HG02840 (cell line): ENCODE measurements around the gene TSPAN16.

ENCODE experiments used
- ATAC-seq: cut with Tn5 transposase; IDR thresholded peaks from one replicate; pipeline ENCODE4 v1.9.1; 2021; ENCODE audit warnings: mild to moderate bottlenecking, moderate library complexity, moderate number of reproducible peaks; ENCODE audit not compliant: unreplicated experiment, low FRiP score

The TSPAN16 gene, protein sequence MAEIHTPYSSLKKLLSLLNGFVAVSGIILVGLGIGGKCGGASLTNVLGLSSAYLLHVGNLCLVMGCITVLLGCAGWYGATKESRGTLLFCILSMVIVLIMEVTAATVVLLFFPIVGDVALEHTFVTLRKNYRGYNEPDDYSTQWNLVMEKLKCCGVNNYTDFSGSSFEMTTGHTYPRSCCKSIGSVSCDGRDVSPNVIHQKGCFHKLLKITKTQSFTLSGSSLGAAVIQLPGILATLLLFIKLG

DNA sequence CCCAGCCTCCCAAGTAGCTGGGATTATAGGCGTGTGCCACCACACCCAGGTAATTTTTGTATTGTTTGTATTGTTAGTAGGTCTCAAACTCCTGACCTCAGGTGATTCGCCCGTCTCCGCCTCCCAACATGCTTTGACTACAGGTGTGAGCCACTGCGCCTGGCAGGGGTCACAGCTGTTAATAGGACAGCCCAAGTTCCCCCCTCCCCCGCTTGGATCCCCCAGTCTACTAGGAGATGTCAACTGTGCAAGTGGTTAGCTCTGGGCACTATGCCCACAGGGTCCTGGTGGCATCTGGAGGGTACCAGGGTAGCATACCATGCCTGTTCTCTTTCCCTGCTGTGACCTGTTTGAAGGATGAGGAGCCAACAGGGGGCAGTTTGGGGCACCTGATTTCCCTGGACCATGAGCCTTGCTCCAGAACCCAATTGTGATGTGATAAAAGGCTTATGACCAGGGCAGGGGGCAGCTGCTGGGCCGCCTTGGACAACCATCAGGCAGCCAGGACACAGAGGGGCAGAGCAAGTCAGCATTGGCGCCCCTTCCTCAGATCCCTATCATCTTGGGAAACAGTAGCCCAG, at the start of gene TSPAN16:
TSPAN16 (plus strand) TSS at position 496 of the 581 bp plus-strand sequence. CDS start 138 bp downstream, outside the sequence.
- no peak for ATAC-seq

DNA sequence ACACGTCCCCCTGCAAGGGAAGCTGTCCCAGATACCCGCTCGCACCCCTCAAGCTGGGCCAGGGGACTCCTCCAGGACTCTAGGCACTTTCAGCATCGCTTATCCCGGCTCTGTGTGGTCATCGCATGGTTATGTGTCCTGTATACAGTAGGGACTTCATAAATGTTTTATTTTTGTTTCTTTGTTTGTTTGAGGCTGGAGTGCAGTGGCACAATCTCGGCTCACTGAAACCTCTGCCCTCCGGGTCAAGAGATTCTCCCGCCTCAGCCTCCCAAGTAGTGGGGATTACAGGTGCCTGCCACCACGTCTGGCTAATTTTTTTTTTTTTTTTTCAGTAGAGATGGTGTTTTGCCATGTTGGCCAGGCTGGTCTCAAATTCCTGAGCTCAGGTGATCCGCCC, 49.0 kb upstream of the TSPAN16 start:
- no peak for ATAC-seq

DNA sequence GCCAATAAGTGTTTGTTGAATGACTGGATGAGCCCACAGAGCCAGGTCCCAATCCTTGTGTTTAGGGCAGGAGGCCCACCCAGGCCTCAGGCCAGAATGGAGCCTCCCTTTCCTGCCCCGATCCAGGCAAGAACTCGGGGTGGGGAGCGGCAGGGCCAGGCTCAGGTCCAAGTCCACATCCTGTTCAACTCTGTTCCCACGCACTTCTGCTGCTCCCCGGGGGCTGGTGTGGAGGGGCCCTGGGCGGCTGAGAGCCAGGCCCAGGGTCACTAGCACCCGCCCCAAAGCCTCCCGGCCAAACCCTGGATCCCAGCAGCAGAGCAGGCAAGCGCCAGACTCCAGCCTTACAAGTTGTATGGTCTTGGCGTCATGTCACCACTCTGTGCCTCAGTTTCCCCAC, 48.6 kb upstream of the TSPAN16 start:
- no peak for ATAC-seq

DNA sequence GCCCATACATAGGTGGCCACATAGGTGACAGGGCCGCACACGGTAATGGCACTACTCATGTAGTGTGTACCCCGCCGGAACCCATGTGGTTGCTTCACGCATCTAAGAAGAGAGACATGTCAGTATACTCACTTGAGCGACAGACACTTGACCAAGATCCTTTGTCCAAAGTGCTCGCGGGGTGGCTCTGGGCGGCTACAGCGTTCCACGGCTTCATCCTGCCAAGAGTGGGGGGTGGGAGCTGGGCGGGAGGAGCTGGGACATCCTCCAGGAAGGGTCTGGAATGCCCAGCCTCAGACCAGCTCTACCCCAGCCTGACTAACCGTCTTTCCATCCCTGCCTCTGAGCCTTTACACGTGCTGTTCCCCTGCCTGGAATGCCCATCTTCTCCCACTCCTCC, 48.0 kb upstream of the TSPAN16 start:
- ATAC-seq: no peak

DNA sequence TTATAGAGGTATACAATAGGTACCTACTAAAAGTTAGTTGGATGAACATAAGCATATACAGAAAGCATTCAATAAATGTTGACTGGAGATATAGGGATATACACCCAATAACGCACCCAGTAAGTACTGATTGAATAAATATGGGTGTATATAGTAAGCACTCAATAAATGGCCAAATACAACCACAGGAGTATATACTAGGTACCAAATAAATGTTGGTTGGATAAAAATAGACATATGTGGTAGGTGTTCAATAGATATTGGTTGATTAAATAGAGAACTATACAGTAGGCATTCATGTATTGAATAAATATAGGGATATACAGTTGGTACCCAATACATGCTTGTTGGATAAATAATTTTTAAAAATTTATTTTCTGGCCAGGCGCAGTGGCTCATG, 47.1 kb upstream of the TSPAN16 start:
- ATAC-seq: no peak

DNA sequence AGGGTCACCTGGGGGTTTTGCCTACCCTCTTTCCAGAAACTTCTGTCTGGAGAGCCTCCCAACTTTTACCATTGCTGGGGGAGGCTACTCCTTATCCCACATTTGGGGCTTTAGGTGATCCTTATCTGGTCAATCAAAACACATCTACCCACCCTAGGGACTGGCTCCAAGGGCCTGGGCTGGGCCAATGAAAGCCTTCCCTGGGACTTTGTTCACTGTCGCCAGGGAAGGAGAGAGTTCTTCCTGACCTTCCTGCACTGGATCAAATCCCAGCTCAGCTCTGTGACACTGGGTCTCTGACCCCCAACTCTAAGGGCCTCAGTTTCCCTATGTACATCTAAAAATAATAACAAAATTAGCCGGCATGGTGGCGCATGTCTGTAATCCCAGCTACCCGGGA, 44.7 kb upstream of the TSPAN16 start:
- no peak for ATAC-seq

DNA sequence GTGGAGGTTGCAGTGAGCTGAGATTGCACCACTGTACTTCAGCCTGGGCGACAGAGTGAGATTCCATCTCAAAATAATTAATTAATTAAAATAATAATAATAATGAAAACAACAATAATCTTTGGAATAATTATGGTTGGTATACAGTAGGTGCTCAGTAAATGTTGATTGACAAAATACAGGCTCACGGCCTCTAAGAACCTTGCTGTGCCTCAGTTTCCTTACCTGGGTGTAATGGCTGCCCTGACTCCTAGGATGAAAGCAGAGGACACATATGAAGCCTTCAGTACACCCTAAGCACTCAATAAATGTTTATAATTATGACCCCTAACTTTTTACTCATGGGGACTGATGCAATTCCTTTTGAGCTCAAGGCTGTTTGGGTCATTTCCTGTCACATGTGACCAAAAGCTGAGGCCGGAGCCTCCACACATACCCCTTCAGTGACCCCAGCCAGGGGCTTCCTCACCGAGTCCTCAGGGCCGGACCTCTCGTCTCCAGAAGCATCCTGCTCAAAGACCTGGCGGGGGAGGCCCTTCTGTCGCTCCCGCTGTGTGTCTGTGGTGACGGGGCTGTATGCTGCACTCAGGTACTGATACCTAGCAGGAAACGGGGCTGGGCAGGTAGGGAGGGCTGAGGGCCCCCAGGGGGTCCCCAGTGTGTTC, 44.2 kb upstream of the TSPAN16 start:
- ATAC-seq: no peak

DNA sequence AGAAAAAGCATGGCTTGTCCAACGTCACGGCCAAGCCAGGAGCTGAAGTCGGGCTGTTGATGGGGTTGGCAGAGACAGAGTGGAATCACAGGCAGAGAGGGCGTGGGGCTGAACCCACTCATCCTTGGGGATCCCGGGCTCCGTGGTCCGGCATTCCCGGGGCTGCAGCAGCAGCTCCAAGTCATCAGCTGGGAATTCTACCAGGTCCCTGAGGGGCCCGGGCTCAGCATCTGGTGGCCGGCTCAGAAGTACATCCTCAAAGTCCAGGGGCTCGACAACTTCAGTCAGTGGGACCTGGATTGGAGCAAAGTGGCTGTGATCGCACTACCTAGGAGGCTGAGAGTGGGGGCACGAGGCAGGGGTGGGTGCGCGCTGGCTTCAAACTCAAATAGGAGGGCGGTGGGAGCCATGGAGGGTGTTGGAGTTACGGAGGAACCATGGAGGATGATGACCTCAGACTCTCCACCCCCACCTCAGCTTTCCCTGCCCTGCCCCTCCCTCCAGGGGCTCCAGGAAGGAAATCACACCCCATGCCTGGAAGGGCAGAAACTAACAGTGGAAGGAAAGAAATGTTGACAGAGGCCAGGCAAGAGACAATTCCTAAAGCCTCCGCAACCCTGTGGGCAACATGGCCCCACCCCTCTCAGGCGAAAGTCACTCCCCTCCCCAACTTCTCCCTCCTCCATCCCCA, 43.1 kb upstream of the TSPAN16 start:
- no peak for ATAC-seq

DNA sequence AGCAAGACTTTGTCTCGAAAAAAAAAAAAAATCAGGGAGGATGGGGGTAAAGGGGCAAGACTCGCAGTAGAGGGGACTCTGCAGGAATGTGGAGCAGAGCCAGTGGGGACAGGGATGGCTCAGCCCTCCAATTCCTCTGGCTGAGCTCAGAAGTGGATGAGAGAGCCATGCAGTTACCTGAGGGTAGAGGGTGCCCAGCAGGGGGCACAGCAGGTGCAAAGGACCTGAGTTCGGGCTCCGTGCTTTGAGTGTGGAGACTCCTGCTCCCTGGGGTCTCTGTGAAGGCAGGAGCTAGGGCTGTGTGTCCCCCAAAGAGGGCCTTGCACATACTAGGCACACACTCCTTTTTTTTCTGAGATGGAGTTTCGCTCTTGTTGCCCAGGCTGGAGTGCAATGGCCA, 41.3 kb upstream of the TSPAN16 start:
- ATAC-seq: no peak

DNA sequence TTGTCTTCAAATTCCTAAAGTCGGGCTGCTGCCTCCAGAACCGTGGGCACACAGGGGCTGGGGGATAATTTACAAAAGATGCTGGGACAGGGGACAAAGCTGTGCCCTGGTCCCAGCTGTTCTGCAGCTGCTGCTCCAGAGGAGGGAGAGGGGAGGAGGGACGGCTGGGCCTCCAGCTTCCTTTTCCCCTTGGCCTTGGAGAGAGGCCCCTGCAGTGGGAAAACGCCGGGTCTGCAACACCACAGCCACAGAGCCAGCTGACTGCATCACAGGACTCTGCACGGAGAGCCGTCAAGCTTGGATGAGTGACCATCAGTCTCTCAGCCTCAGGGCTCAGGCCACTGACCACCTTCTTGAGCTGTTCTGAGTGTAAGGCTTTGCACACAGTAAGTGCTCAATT, 39.8 kb upstream of the TSPAN16 start:
- no peak for ATAC-seq

DNA sequence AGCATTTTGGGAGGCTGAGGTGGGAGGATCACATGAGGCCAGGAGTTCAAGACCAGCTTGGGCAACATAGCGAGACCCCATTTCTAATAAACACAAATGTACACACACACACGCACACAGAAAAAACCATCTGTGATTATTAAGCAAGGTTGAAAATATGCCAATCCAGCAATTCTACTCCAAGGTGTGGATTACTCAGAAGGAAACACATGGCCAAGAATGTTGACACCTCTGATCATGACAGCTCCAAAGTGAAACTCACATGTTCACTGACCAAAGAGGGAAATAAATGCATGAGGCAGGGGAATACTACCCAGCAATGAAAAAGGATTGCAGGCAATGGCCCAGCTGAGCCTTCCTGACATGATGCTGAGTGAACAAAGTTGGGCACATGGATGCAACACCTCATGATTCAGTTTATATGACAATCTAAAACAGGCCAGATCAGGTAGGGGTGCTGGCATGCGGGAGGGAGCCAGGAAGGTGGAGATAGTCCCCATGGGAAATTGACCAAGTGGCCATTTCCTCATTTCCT, 38.0 kb upstream of the TSPAN16 start:
- no peak for ATAC-seq

DNA sequence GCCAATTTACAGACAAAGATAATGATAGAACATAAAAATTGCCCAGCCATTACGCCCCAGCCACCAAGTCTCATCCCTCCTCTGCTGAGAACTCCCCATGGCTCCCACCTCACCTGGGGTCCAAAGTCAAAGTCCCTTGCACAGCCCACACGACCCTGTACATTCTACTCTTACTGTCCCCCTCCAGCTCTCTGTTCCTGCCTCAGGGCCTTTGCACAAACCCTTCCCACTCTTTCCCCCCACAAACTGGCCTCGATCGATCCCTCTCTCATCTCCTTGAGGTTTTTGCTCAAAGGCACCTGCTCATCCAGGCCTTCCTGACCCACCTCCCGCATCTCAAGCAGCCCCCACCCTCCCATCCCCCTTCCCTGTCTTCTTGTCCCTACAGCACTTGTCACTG, 35.0 kb upstream of the TSPAN16 start:
- no peak for ATAC-seq

DNA sequence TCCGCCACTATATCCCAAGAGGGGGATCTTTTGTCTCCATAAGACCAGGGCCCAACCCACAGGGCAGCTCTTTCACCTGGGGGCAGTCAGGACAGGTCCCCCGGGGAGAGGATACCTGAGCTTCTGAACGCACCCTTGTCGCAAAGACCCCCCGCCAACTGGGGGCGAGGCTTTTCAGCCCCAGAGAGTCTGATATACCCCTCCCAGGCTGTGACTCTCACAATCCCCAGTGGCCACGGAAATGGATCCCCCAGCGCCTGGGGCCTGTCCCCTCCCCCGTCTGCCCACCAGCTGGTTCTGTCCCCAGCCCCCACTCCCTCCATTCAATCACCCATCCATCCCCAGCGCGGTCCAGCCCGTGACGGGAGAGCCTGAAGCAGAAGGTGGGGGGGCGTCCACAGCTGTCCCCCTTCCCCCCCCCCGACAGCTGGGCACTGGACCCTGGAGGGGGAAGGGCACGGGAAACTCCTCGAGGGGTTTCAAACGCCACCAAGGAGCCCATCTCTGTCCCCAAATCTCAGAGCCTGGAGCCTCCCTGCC, 34.5 kb upstream of the TSPAN16 start:
- ATAC-seq: no peak

DNA sequence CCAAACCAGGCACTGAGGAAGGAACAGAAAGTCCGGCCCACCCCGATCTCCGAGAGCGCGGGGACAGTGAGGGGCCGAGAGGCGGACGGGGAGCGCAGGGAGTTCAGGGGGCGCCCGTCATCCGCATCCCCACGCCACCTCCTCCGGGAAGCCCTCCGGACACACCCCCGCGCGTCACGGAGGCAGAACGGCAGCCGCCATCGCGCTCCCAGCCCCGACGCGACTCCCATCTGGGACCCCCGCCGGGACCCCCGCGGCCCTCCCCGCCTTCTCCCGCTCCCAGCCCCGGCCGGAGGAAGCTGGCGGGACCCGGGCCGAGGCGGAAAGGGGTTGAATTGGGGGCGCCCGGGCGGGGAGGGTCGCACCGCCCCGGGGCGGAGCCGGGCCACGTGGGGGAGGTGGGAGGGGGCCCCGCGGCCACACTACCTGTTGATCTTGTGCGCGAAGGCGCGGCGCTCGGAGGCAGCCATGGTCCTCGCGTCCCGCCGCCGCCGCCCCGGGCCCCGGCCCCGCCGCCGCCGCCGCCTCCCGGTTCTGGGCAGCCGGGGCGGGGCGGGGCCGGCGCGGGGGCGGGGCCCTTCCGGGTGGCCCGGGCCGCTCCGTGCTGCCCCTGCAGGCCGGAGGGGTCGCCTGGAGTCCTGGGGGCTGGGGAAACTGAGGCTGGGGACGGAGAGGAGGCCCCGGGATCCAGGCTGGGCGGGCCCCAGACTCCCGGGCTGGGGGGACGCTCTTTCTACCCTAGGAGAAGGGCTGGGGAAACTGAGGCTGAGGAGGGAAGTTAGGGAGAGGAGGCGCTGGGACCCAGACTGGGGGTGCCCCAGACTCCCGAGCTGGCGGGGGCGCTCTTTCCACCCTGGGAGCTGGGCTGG, 33.8 kb upstream of the TSPAN16 start, which contains the start of gene DOCK6:
DOCK6 (minus strand) TSS at position 554 of the 869 bp plus-strand sequence; CDS start at position 470, 84 bp downstream.
- no peak for ATAC-seq

DNA sequence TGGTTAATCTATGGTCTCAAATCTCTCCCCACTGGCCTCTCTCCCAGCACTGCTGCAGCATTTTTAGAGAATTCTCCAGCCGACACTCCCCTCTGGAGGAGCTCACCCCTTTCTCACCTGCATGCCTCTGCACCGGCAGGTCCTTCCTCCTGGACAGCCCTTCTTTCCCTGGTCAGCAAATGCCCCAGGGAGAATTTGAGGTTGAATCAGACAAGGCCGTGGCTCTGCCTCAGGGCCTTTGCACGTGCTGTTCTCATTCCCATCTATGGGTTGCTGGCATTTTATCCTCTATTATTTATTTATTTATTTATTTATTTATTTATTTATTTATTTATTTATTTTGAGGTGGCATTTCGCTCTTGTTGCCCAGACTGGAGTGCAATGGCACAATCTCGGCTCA, 32.2 kb upstream of the TSPAN16 start:
- ATAC-seq: no peak

DNA sequence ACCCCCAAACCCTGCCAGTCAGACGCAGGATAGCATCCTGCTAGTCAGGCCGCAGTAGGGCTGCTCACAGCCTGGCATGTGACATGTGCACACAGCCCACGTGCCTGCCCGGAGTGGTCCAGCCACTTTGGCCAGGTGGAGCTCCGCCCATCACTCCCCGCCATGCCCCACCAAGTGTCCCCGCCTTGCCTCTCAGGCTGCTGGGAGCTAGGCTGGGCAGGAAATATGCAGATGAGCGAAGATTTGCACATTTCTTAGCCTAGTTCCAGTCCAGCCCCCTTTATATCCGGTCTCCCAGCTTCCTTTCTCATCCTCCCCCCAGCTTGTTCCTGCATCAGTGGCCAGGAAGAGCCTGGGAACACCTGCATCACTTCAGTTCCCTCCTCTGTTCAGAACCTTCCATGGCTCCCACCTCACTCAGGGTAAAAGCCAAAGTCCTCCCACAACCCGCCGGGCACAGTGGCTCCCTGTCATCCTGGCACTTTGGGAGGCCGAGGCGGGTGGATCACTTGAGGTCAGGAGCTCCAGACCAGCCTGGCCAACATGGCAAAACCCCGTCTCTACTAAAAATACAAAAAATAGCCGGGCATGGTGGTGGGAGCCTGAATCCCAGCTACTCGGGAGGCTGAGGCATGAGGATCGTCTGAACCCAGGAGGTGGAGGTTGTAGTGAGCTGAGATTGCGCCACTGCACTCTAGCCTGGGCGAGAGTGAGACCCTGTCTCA, 31.3 kb upstream of the TSPAN16 start:
- ATAC-seq: no peak

DNA sequence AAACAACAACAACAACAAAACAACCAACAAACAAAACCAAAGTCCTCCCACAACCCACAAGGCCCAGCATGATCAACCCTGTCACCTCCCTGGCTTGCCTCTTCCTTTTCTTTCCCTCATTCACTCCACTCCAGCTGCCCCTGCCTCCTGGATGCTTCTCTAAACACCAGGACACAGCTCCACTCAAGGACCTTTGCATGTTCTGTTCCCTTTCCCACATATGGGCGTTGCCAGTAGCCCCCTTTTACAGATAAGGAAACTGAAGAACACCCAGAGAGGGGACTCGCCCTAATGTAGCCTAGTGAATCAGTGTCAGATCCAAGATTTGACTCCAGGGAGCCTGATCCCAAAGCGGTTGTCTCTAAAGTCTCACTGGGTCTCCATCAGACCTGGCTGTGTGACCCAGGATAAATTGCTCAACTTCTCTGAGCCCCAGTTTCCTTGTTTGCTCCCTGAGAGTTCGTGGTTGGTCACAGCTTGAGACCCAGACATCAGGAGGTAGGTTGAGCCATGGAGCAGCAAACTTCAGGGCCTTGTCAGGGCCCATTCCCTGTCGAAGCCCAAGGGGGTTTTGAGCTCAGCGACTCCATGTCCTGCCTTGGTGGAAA, 30.7 kb upstream of the TSPAN16 start:
- ATAC-seq: no peak

DNA sequence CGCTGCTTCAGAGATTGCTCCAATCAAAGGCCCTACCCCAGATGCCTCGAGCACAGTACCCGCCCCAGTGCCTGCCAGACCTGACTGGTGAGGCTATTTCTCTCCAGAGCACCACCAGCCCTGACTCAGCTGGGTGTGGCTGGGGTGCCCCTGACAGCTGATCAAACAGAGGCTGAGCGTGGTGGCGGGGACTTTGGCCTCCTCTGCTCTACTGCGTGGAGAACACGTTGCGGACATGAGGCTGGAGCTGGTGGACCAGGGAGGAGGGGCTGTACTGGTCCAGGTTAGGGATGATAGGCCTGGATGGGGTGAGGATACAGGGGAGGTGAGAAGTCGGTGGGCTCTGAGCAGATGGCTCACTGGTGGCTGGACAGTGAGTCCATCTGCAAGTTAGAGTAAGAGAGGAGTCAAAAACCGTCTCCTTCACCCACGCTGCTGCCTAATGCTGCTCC, 30.1 kb upstream of the TSPAN16 start:
- ATAC-seq: no peak
